ENCODE data around the gene USP16.

DNA sequence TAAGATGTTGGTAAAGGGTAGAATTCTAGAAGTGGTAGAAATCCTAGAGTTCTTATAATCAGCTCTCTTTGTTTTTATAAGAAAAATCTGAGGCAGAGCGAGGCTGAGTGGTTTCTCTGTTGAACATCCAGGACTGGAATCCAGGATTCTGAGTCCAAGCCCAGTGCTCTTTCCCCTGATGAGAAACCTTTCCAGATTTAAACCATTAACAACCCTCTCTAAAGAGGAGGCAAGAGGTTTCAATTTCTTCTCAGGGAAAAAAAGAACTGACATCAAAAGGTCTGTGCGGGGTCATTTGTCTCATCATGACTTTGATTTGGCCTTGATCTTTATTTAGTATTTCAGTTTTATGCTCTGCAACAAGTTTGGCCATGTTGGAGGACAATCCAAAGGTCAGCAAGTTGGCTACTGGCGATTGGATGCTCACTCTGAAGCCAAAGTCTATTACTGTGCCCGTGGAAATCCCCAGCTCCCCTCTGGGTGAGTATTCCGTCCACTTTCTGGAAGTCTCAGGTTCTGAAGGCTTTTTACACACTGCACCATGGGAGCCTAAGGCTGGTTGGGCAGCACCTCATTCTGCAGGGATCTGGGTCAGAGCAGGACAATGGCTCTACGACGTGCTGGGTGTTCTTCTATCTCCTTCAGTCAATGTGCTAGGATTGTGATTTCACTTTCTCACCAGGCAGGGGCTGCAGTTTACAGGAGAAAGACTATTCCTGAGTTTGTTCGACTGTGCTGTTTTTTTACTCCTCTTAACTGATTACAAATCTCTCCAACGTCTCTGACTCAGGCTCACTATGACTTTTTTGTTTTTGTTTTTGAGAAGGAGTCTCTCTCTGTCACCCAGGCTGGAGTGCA is 67.9 kb downstream of the USP16 start:
- TF ChIP-seq GATA2 (IDR thresholded peaks at IDR 0.05; ENCODE audit: low read depth, low read length) = no peak
- no peak for TF ChIP-seq GATA3 (IDR thresholded peaks at IDR 0.05; ENCODE audit: low read depth, low read length)

Measured in SH-SY5Y (cell line).